Activated CD4-positive, alpha-beta T cell treated with anti-CD3 and anti-CD28 coated beads for 36 hours (primary cell): ENCODE results near the gene SLC6A6. TPM values are rescaled to one million over a fixed set of nuclear protein-coding genes. Genes with fewer than 3 reads are reported as not detected.

Experiments
- ATAC-seq: fragments of 200-7000 bp; cut with Tn5 transposase; one replicate; pipeline ENCODE4 v1.10.0; 2021; ENCODE audit warnings: mild to moderate bottlenecking, moderate library complexity
- CTCF ChIA-PET: fragments of 350-600 bp; sonication (Branson Sonifier 250); formaldehyde crosslinking; loops from one replicate; lab custom pipeline; 2021; ENCODE audit warnings: antibody characterized with exemption; lab: Charles Lee
- POLR2A ChIA-PET: fragments of 350-600 bp; sonication (Branson Sonifier 250); formaldehyde crosslinking; loops from one replicate; lab custom pipeline; 2021; ENCODE audit warnings: antibody characterized with exemption, inconsistent platforms; lab: Charles Lee
- DNase-seq: peaks from one replicate; pipeline ENCODE4 v3.0.0-alpha.2; 2020
- H3K27ac Mint-ChIP-seq: one replicate; pipeline ENCODE4 v1.8.0; 2021; ENCODE audit warnings: mixed read lengths
- H3K27me3 Mint-ChIP-seq: one replicate; pipeline ENCODE4 v1.8.0; 2021; ENCODE audit warnings: mixed read lengths
- H3K36me3 Mint-ChIP-seq: one replicate; pipeline ENCODE4 v1.8.0; 2021; ENCODE audit warnings: low read depth, mixed read lengths
- H3K4me1 Mint-ChIP-seq: one replicate; pipeline ENCODE4 v1.8.0; 2021; ENCODE audit warnings: mixed read lengths
- H3K4me3 Mint-ChIP-seq: one replicate; pipeline ENCODE4 v1.8.0; 2021; ENCODE audit warnings: mild to moderate bottlenecking, moderate library complexity, mixed read lengths
- H3K9me3 Mint-ChIP-seq: one replicate; pipeline ENCODE4 v1.8.0; 2021; ENCODE audit warnings: low read depth, mixed read lengths
- intact Hi-C, 2 experiments: fragments of 100-400 bp; cut with DNase I in 1 of 2; cut with micrococcal nuclease in 1 of 2; formaldehyde crosslinking; loops; one replicate each; pipeline versions ENCODE4 v1.14.2 to v1.15.1; 2022 to 2024; cut with DNase I, micrococcal nuclease
- total RNA-seq, 2 experiments: library from RNA; stranded (reverse); gene quantifications; one replicate each; pipeline ENCODE4 v1.2.3, GENCODE V29; 2021

The SLC6A6 gene
- total RNA-seq, 2 experiments from 2014 or later = 51.7 to 54.2 TPM

DNA sequence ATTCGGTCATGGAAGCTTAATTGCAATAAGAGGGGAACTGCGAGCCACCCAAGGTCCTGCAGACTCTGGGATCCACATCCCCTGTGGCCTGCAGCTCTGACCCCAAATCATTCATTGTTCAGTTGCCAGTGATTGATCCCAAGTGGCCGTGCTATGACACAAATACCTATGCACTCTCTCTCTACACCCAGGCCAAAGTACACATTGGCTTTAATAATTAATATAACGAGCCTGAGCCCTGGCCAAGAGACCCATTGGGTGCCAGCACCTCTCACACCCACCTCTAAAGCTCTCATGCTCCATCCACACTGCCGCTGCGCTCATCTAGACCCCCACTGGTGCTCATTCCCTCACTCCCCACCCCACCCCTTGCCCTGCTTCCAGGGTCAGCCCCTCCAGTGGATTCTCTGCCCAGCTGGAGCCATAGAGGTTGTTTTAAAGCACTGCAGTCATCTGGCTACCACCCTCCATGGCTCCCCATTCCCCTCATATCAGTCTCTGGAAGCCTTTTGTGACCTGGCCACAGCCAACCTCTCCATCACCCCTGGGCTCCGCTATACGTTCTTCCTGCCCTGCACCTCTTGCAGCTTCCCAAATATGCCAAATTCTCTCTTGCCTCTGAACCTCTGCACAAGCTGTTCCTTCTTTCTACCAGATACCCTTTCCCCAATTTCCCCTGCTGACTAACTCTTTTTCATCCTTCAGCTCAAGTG is 37.7 kb upstream of the SLC6A6 start:
- DNase-seq (no peak), ATAC-seq (no peak)
- CTCF ChIA-PET = interaction anchor here (1.1 kb wide), 2 partner anchors 10 to 103 kb away, joined by 3 to 4 read pairs; no protein-coding TSS in a partner anchor
- Mint-ChIP-seq H3K4me3 (no peak overlapping the region), H3K9me3 (no peaks in the 10 kb centered on the region), H3K36me3 (no peaks in the 10 kb centered on the region), H3K27ac (no peak overlapping the region), H3K27me3 (peaks cover 2% of the 10 kb centered on the region), H3K4me1 (no peaks in the 10 kb centered on the region)
- intact Hi-C loops = no loop called here
- POLR2A ChIA-PET = no interaction called here

- no peak for DNase-seq
- intact Hi-C loops = no loop called here
- H3K36me3 Mint-ChIP-seq = no peaks in the 10 kb centered on the region
- POLR2A ChIA-PET = no interaction called here
- H3K4me1 Mint-ChIP-seq = no peaks in the 10 kb centered on the region
- no peak overlapping the region for H3K4me3 Mint-ChIP-seq
- H3K27ac Mint-ChIP-seq = no peak overlapping the region
- H3K27me3 Mint-ChIP-seq = peaks cover 2% of the 10 kb centered on the region
- no peak for ATAC-seq
- H3K9me3 Mint-ChIP-seq = no peaks in the 10 kb centered on the region
- CTCF ChIA-PET = interaction anchor here (0.8 to 1.1 kb wide), 2 partner anchors 101 to 105 kb away, joined by 3 to 4 read pairs; no protein-coding TSS in a partner anchor
Measured at GRCh38 chr3:14366248-14366647, 36.2 kb upstream of the SLC6A6 start.

GRCh38 chr3:14366915-14367823 is 35.2 kb upstream of the SLC6A6 start:
- no peaks in the 10 kb centered on the region for H3K4me1 Mint-ChIP-seq
- ATAC-seq = no peak
- H3K9me3 Mint-ChIP-seq = no peaks in the 10 kb centered on the region
- no peak overlapping the region for H3K4me3 Mint-ChIP-seq
- ChIA-PET CTCF (interaction anchor here (0.6 kb wide), 1 partner anchor 99 kb away, joined by 3 read pairs; no protein-coding TSS in a partner anchor), POLR2A (no interaction called here)
- H3K36me3 Mint-ChIP-seq = no peaks in the 10 kb centered on the region
- intact Hi-C loops = no loop called here
- peaks cover 2% of the 10 kb centered on the region for H3K27me3 Mint-ChIP-seq
- H3K27ac Mint-ChIP-seq = no peak overlapping the region
- DNase-seq = no peak

GRCh38 chr3:14368146-14368545 is 34.3 kb upstream of the SLC6A6 start:
- Mint-ChIP-seq H3K27me3 (peaks cover 2% of the 10 kb centered on the region), H3K9me3 (no peaks in the 10 kb centered on the region), H3K36me3 (no peaks in the 10 kb centered on the region), H3K4me3 (no peak overlapping the region), H3K27ac (no peak overlapping the region), H3K4me1 (no peaks in the 10 kb centered on the region)
- ATAC-seq (no peak), DNase-seq (no peak)
- POLR2A ChIA-PET = no interaction called here
- intact Hi-C loops = no loop called here
- CTCF ChIA-PET = interaction anchor here (0.6 kb wide), 1 partner anchor 100 kb away, joined by 3 read pairs; no protein-coding TSS in a partner anchor

- H3K27ac Mint-ChIP-seq = no peak overlapping the region
- H3K4me3 Mint-ChIP-seq = no peak overlapping the region
- POLR2A ChIA-PET = no interaction called here
- ATAC-seq = no peak
- intact Hi-C loops = no loop called here
- DNase-seq = no peak
- H3K36me3 Mint-ChIP-seq = no peaks in the 10 kb centered on the region
- H3K4me1 Mint-ChIP-seq = no peaks in the 10 kb centered on the region
- H3K9me3 Mint-ChIP-seq = no peaks in the 10 kb centered on the region
- CTCF ChIA-PET = interaction anchor here (1.2 kb wide), 1 partner anchor 165 kb away, joined by 3 read pairs; no protein-coding TSS in a partner anchor
- peaks cover 2% of the 10 kb centered on the region for H3K27me3 Mint-ChIP-seq
Measured at GRCh38 chr3:14368885-14369284, 33.5 kb upstream of the SLC6A6 start.

DNA sequence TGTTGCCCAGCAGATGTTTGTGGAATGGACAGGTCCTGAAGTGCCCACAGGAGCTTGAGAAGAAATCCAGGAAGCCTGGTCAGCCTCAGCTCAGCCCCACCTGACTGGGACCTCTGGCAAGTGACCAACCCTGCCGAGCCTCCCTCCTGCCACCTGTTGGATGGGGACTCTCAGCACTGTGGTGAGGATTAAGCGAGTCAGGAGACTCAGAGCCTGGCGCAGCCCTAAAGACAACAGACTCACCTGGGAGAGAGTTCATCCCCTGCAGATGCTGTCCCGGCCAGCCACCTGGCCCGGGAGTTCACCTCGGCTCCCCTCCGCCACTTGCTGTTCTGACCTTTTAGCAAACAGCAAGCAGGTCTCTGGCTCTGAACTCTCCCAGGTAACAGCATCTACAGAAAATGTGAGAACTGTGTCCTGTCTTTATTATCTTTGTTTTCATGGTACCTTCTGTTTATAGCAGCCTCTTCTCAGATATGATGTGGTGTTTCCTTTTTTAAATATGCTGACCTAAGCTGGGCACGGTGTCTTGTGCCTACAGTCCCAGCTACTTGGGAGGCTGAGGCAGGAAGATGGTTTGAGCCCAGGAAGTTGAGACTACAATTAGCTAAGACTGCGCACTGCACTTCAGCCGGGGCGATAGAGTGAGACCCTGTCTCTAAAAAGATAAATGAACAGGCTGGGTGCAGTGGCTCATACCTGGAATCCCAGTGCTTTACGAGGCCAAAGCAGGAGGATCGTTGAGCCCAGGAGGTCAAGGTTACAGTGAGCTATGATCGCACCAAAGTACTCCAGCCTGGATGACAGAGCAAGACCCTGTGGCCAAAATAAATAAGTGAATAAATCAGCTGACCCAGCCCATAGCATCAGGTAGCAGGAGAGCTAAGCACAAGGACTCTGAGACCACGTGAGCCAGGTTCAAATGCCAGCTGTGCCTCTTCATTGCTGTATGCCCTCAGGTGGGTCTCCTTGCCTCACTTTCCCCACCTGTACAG is 32.4 kb upstream of the SLC6A6 start:
- Mint-ChIP-seq H3K36me3 (no peaks in the 10 kb centered on the region), H3K27ac (no peak overlapping the region), H3K27me3 (peaks cover 1% of the 10 kb centered on the region), H3K4me3 (no peak overlapping the region), H3K9me3 (no peaks in the 10 kb centered on the region), H3K4me1 (no peaks in the 10 kb centered on the region)
- ATAC-seq (no peak), DNase-seq (no peak)
- ChIA-PET POLR2A (no interaction called here), CTCF (interaction anchor here (0.5 to 1.2 kb wide), 5 partner anchors 10 to 716 kb away, joined by 3 to 4 read pairs (median 3); no protein-coding TSS in a partner anchor)
- intact Hi-C loops = no loop called here

- Mint-ChIP-seq H3K9me3 (no peaks in the 10 kb centered on the region), H3K27me3 (no peaks in the 10 kb centered on the region), H3K27ac (no peak overlapping the region), H3K36me3 (no peaks in the 10 kb centered on the region), H3K4me3 (no peak overlapping the region), H3K4me1 (no peaks in the 10 kb centered on the region)
- ATAC-seq (no peak), DNase-seq (no peak)
- ChIA-PET POLR2A (no interaction called here), CTCF (interaction anchor here (1.0 kb wide), 1 partner anchor 9 kb away, joined by 3 read pairs; no protein-coding TSS in a partner anchor)
- intact Hi-C loops = no loop called here
Measured at GRCh38 chr3:14370720-14371572, 31.5 kb upstream of the SLC6A6 start.

DNA sequence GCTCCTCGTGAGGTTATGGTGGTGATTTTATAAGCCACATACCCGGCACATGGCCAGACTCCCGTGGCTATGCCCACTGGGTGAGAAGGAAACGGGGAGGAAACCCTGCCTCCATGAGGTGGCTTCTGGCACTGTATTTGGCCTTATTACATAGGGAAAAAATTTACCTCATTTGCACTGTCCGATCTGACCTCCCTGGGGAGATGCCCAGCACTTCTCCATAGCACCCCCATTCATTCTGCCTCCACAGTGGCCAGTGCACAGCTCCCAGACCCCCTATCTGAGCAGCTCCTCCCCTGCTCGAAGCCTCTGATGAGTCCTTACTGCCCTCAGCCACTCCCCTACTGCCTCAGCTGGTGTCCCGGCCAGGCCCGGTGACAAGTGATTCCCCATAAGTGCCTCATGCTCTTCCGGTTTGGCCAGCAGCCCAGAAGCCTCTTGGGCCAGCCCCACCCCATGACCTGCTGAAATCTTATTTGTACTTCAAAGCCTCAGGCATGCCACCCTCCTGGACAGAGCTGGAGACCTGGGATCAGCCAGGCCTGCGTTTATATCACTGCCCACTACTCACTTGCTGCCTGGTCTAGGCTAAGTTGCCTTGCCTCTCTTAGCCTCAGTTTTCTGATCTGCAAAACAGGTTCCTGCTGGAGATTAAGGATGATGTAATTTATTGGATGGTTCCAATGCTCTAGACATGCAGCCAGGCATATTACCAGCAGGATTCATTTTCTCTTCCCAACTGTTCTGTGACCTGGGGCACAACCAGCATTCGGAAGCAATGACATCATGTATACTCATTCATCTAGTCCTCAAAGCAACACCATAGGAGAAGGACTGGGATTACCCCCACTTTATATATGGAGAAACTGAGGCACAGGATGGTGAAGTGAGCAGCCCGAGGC is 30.6 kb upstream of the SLC6A6 start:
- Mint-ChIP-seq H3K27me3 (no peaks in the 10 kb centered on the region), H3K27ac (no peak overlapping the region), H3K4me3 (no peak overlapping the region), H3K36me3 (no peaks in the 10 kb centered on the region), H3K9me3 (no peaks in the 10 kb centered on the region), H3K4me1 (peaks cover 3% of the 10 kb centered on the region)
- ATAC-seq (no peak), DNase-seq (no peak)
- POLR2A ChIA-PET = no interaction called here
- intact Hi-C loops = no loop called here
- CTCF ChIA-PET = no interaction called here

GRCh38 chr3:14372587-14372986 is 29.8 kb upstream of the SLC6A6 start:
- POLR2A ChIA-PET = no interaction called here
- H3K36me3 Mint-ChIP-seq = no peaks in the 10 kb centered on the region
- intact Hi-C loops = no loop called here
- no peaks in the 10 kb centered on the region for H3K9me3 Mint-ChIP-seq
- CTCF ChIA-PET = no interaction called here
- no peak overlapping the region for H3K4me3 Mint-ChIP-seq
- ATAC-seq (no peak), DNase-seq (no peak)
- H3K27ac Mint-ChIP-seq = no peak overlapping the region
- no peaks in the 10 kb centered on the region for H3K27me3 Mint-ChIP-seq
- H3K4me1 Mint-ChIP-seq = peaks cover 9% of the 10 kb centered on the region
